GM23338 (cell line): Measurements from ENCODE around the gene TSHZ2.

Experiments used
- CTCF ChIP-seq, 2 experiments: fragments of 200-600 bp in 1 of 2; sonication (generic) in 1 of 2; conservative IDR thresholded peaks; 2 replicates each; pipeline versions ENCODE4 v1.5.1 to v1.6.1; 2016 to 2017; ENCODE audit warnings: antibody characterized with exemption in 2 of 2, low read depth in 2 of 2, mild to moderate bottlenecking in 2 of 2, moderate library complexity in 1 of 2
- EZH2 ChIP-seq: fragments of 200-600 bp; sonication (generic); IDR thresholded peaks from one replicate; pipeline ENCODE4 v1.8.0; 2017; ENCODE audit warnings: antibody characterized with exemption, mild to moderate bottlenecking, low read depth; ENCODE audit not compliant: unreplicated experiment
- EZH2phosphoT487 ChIP-seq: fragments of 200-600 bp; sonication (generic); IDR thresholded peaks from one replicate; pipeline ENCODE4 v1.8.1; 2018; ENCODE audit warnings: antibody characterized with exemption; ENCODE audit not compliant: unreplicated experiment
- JUNB ChIP-seq: IDR thresholded peaks from one replicate; pipeline ENCODE4 v1.6.1; 2016; ENCODE audit warnings: antibody characterized with exemption; ENCODE audit not compliant: unreplicated experiment
- POLR2AphosphoS5 ChIP-seq: IDR thresholded peaks from 2 replicates; pipeline ENCODE4 v1.6.1; 2016; ENCODE audit warnings: antibody characterized with exemption, low read depth
- REST ChIP-seq: IDR thresholded peaks from one replicate; pipeline ENCODE4 v1.6.1; 2018; ENCODE audit warnings: antibody characterized with exemption; ENCODE audit not compliant: unreplicated experiment

- TF ChIP-seq CTCF (conservative IDR thresholded peaks at IDR 0.05; ENCODE audit: low read depth in 2 of 2): no peak
- no peak for TF ChIP-seq EZH2
- TF ChIP-seq POLR2AphosphoS5: no peak
- TF ChIP-seq REST: no peak
- TF ChIP-seq JUNB: no peak
- TF ChIP-seq EZH2phosphoT487: no peak
These were observed 437.2 kb downstream of the TSHZ2 start for GRCh38 chr20:53409447-53409717.
